GM21825 (cell line): ENCODE results near the gene SEMA3F.

Source experiments
- ATAC-seq: cut with Tn5 transposase; IDR thresholded peaks from one replicate; pipeline ENCODE4 v1.9.1; 2021; ENCODE audit warnings: mild to moderate bottlenecking, moderate library complexity; ENCODE audit not compliant: unreplicated experiment

The SEMA3F gene

DNA sequence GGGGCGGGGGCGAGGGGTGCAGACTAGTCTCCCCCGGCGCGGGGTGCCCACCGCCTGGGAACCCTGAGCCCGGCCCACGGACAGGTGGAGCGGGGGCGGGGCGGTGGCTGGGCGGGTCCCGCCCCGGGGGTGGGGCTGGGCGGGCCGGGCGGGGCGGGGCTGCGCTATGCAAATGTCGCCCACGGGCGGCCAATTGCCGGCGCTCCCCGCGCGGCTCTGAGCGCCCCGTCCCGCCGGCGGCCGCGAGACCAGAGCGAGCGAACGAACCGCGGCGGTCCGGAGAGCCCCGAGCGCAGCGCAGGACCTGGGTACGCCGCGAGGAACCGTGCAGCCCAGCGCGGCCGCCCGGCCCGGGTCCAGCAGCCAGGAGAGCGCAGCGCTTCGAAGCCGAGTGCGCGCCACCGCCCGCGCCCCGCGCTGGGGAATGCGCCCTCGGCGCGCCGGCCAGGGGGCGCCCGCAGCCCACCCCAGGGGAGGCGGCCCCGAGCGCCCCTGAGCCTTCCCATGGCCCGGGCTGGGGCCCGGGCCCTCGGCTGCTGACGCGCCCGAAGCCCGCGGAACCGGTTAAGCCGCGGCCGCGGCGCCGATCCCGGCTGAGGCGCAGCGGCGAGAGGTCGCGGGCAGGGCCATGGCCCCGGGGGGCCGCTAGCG lies at the start of gene SEMA3F:
TSS of gene SEMA3F (plus strand) at position 485 of the 651 bp plus-strand sequence. CDS start 4,299 bp downstream, outside the sequence.
- ATAC-seq, result peak; percentile 70

GRCh38 chr3:50111757-50112156 lies 43.4 kb upstream of the SEMA3F start:
- ATAC-seq, result no peak

DNA sequence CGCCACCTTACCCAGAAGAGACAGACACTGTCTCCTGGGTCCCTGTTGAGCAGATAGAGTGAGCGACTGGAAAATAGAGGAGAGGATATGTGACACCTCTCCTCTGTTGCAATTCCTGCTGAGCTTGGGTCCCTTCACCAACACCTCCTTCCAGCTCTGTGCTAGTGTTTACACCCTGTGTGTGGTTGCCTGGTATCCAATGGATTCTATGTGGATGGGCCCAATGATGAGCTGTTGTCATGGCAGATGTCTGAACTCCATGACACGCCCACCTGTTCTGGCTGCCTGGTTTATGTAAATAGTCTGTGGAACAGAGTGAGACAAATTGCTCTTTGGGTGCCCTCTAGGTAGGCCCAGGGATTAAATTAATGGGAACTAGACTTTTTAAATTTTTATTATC lies 42.7 kb upstream of the SEMA3F start:
- ATAC-seq, result no peak

DNA sequence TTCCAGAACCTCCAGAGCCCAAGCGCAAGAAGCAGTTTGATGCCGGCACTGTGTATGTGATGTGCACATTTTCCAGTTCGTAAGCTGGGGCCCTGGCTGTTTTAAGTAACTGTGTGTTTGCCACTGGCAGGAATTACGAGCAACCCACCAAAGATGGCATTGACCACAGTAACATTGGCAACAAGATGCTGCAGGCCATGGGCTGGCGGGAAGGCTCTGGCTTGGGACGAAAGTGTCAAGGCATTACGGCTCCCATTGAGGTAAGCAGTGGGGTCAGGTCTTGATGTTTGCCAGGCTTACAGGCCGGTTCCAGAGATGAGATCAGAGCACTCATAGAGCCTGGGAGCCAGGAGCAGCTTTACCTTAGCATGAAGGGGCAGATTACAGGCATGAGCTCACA lies 38.0 kb upstream of the SEMA3F start:
- ATAC-seq, result no peak

DNA sequence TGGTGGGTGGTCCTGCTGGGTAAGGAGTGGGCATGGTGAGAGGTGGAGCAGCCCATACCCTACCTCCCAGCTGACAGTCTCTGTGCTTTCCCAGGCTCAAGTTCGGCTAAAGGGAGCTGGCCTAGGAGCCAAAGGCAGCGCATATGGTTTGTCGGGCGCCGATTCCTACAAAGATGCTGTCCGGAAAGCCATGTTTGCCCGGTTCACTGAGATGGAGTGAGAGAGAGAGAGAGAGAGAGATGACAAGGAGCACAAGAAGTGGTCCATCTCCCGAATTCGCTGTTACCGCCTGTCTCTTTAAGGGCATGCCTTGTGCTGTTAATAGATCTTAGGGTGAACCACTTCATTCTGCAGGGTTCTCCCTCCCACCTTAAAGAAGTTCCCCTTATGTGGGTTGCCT lies 36.9 kb upstream of the SEMA3F start:
- ATAC-seq, result no peak

- ATAC-seq, result no peak
Measured at GRCh38 chr3:50119786-50120185, 35.3 kb upstream of the SEMA3F start.

DNA sequence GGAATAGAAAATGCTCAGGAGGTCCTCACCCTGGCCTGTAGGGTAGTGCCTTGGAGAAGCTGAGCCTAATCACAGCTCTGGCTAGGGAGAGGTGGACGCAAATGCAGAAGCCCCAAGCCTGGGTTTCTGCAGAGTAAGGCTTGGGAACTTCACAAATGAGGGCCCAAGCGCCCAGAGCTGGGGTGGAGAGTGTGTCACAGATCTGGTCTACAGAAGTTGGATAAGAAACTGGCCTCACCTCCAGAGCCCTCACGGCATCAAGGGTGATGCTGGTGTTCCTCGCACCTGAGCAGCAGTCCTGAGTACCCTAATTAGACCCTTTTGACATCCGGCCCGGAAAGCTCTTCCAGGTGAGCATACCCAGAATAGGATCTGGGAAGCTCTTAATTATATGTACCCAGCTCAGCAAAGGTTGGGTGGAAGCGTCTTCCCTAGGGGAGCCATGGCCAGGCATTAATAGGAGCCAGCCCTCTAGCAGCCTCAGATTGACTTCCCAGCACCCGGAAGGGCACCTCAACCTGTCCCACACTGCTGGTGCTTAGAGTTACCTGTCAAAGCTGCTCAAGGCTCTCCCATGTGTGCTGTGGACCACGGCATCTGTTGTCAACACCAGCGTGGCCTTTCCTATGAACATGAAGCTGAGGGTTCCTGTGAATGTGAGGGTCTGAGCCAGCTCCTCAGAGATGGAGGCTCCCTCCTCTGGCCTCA lies 34.6 kb upstream of the SEMA3F start:
- no peak for ATAC-seq

GRCh38 chr3:50121072-50122032 lies 33.8 kb upstream of the SEMA3F start:
- no peak for ATAC-seq

GRCh38 chr3:50122071-50122470 lies 33.1 kb upstream of the SEMA3F start:
- ATAC-seq, result no peak

- no peak for ATAC-seq
Measured at GRCh38 chr3:50122661-50123391, 32.3 kb upstream of the SEMA3F start.

- ATAC-seq, result no peak
Measured at GRCh38 chr3:50123394-50124051, 31.6 kb upstream of the SEMA3F start.

DNA sequence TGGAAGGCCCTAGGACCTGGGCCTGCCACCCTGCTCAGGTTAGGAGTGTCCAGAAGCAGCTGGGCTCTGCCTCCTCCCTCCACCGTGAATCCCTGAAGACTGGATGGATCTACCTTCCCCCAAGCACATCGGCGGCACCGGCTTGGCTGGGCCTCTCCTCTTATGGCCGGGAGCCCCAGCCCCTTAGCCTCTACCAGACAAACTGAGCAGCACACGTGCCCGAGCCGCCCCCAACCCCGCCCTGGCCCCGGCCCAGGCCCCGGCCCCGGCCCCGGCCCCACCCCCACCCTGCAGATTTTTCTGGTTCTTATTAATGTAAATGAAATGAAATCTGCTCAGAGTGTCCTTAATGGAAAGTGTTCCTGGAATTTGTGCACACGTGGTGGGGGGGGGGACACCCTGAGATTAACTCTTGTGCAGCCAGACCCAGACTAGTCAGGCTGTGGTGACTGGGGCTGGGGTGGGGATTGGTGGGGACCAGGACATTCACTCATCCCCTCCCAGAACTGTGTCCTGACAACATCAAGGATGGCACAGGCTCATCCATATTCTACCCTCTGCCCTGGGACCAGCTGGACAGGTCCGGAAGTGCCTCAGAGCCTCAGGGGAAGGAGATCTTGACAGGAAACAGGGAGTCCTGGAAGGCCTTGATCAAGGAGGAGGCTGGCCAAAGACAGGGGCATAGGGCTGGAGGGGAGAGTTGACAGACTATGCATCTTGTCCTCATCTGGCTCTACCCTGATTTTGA lies 30.9 kb upstream of the SEMA3F start:
- no peak for ATAC-seq

- ATAC-seq, result no peak
Measured at GRCh38 chr3:50124800-50125178, 30.3 kb upstream of the SEMA3F start.

GRCh38 chr3:50125541-50126286 lies 29.4 kb upstream of the SEMA3F start:
- ATAC-seq, result no peak

- no peak for ATAC-seq
Measured at GRCh38 chr3:50126287-50127211, 28.6 kb upstream of the SEMA3F start.

DNA sequence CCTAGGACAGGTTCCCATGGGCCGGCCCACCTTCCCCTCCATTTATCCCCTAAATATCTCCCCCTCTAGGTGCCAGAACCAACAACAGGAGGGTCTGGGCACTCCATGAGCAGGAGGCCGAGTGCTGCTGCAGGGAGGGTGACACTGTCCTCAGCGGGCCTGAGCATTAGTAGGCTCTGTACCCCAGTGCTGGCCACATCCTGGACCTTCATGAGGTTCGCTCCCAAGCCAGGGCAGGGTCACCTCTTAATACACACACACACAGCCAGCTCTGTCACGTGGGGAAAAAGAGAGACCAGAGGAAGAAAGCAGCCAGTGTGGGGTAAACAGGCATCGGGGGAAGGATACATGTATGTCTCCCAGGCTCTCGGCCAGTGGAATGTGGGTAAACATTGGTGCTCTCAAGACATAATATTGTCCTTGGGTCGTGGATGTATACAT lies 27.9 kb upstream of the SEMA3F start:
- no peak for ATAC-seq

DNA sequence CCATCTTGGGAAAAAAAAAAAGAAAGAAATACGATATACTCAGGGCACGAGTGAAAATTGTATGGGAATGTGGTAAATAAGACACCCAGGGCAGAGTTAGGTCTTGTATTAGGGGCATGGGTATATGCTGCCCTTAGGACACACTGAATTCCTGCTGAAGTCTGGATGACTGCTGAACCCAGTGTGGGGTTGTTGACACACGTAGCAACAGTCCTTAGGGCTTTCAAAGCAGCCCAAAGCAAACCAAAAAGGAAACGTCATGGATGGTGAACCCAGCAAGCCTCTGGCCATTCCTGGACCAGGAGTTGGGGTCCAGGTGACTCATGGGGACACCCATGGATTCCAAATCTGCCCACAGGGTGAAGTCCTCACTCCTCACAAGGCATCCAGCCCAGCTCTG lies 27.1 kb upstream of the SEMA3F start:
- no peak for ATAC-seq

- no peak for ATAC-seq
Measured at GRCh38 chr3:50130436-50130835, 24.7 kb upstream of the SEMA3F start.
